ENCODE data around the gene SLC4A11. TPM values are rescaled to one million over a fixed set of nuclear protein-coding genes. Genes with fewer than 3 reads are reported as not detected.

The SLC4A11 gene
- total RNA-seq, 1 donor from 2014 or later: 6.6 TPM

DNA sequence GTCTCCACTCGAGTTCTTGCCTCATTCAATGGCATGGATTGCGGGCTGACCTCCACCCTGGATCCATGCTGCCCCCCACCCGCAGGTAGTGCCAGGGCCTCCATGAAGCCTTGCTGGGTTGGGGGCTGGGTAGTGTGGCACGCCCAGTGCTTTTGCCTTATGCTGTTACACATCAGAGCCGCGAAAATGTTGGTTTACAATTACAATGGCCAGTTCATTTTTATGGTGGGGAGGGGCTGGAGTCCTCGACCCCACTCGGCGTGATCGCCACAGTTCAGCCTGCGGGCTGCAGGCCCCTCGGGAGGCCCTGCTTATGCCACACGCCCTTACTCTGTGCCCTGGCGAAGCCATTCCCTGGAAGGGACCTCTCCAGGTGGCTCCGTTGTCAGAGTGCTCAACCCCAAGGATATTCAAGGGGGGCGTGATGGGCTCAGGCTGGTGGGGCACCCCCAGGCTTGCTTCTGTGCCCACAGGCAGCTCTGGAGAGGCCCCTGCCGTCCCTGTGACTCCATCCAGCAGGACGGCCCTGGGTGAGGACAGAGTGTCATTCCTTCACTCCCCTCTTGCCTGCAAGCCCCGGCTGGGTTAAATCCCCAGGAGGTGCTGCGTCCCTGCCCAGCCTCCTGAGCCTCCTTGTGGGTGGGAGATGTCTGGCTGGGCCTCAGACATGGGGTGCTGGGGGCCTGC is 14.9 kb downstream of the SLC4A11 start:
- Histone ChIP-seq H4K20me1 (ENCODE audit: insufficient read depth, low read length) (no peaks in the 10 kb centered on the region), H3K4me1 (ENCODE audit: insufficient read depth, low read length) (no peaks in the 10 kb centered on the region), H3K27ac (ENCODE audit: low read depth, low read length) (no peak overlapping the region), H3K36me3 (ENCODE audit: insufficient read depth, low read length) (peaks cover 6% of the 10 kb centered on the region), H3K9me3 (ENCODE audit: insufficient read depth, low read depth, low read length) (no peaks in the 10 kb centered on the region), H3K27me3 (ENCODE audit: insufficient read depth, low read length) (no peaks in the 10 kb centered on the region), H3K4me2 (ENCODE audit: low read length) (no peak overlapping the region), H3K9ac (ENCODE audit: low read length) (no peak overlapping the region), H2AFZ (ENCODE audit: low read depth, low read length) (no peak overlapping the region), H3K79me2 (ENCODE audit: insufficient read depth, low read length) (no peaks in the 10 kb centered on the region), H3K4me3 (ENCODE audit: insufficient read depth, low read depth, low read length) (no peak overlapping the region)
- peaks cover 6% of the 10 kb centered on the region for H3K36me3 Mint-ChIP-seq (ENCODE audit: low read depth, unreplicated experiment)
- DNase-seq (ENCODE audit: low read depth) (no peak), FAIRE-seq (no peak)
- H3K27me3 Mint-ChIP-seq (ENCODE audit: low read depth, unreplicated experiment): no peaks in the 10 kb centered on the region
- no peaks in the 10 kb centered on the region for H3K9me3 Mint-ChIP-seq (ENCODE audit: unreplicated experiment)
- no peak overlapping the region for H3K4me3 Mint-ChIP-seq (ENCODE audit: unreplicated experiment)
- no peak overlapping the region for H3K27ac Mint-ChIP-seq (ENCODE audit: unreplicated experiment)
- TF ChIP-seq, protein P1, sequence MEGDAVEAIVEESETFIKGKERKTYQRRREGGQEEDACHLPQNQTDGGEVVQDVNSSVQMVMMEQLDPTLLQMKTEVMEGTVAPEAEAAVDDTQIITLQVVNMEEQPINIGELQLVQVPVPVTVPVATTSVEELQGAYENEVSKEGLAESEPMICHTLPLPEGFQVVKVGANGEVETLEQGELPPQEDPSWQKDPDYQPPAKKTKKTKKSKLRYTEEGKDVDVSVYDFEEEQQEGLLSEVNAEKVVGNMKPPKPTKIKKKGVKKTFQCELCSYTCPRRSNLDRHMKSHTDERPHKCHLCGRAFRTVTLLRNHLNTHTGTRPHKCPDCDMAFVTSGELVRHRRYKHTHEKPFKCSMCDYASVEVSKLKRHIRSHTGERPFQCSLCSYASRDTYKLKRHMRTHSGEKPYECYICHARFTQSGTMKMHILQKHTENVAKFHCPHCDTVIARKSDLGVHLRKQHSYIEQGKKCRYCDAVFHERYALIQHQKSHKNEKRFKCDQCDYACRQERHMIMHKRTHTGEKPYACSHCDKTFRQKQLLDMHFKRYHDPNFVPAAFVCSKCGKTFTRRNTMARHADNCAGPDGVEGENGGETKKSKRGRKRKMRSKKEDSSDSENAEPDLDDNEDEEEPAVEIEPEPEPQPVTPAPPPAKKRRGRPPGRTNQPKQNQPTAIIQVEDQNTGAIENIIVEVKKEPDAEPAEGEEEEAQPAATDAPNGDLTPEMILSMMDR (IDR thresholded peaks at IDR 0.05; ENCODE audit: insufficient read depth, low read depth, low read length): no peak
- TF ChIP-seq EZH2 (IDR thresholded peaks at IDR 0.05; ENCODE audit: insufficient read depth, low read length): no peak
- H3K4me1 Mint-ChIP-seq (ENCODE audit: low read depth, unreplicated experiment): peaks cover 15% of the 10 kb centered on the region

DNA sequence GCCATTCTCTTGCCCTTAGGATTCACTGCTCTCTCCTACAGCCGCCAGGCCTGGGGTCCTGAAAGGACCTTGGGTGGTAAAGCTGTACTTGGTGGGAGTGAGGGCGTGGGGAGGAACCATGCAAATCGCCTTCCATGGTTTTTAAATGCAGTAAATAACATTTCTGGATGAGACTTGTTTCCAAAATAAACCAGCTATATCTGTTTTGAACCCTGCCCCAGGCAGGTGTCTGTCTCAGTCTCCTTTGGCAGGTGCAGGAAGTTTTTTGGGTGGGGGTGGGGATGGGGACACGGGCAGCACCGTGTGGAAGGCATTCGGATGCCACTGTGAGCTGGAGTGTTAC is 15.4 kb downstream of the SLC4A11 start:
- Mint-ChIP-seq H3K9me3 (ENCODE audit: unreplicated experiment) (no peaks in the 10 kb centered on the region), H3K4me1 (ENCODE audit: low read depth, unreplicated experiment) (peaks cover 15% of the 10 kb centered on the region), H3K27me3 (ENCODE audit: low read depth, unreplicated experiment) (no peaks in the 10 kb centered on the region), H3K4me3 (ENCODE audit: unreplicated experiment) (no peak overlapping the region), H3K36me3 (ENCODE audit: low read depth, unreplicated experiment) (peaks cover 6% of the 10 kb centered on the region), H3K27ac (ENCODE audit: unreplicated experiment) (no peak overlapping the region)
- Histone ChIP-seq H3K27ac (ENCODE audit: low read depth, low read length) (no peak overlapping the region), H3K4me2 (ENCODE audit: low read length) (no peak overlapping the region), H2AFZ (ENCODE audit: low read depth, low read length) (no peak overlapping the region), H3K4me3 (ENCODE audit: insufficient read depth, low read depth, low read length) (no peak overlapping the region), H3K36me3 (ENCODE audit: insufficient read depth, low read length) (peaks cover 6% of the 10 kb centered on the region), H4K20me1 (ENCODE audit: insufficient read depth, low read length) (peaks cover 4% of the 10 kb centered on the region), H3K4me1 (ENCODE audit: insufficient read depth, low read length) (no peaks in the 10 kb centered on the region), H3K27me3 (ENCODE audit: insufficient read depth, low read length) (no peaks in the 10 kb centered on the region), H3K9me3 (ENCODE audit: insufficient read depth, low read depth, low read length) (no peaks in the 10 kb centered on the region), H3K9ac (ENCODE audit: low read length) (no peak overlapping the region), H3K79me2 (ENCODE audit: insufficient read depth, low read length) (no peaks in the 10 kb centered on the region)
- no peak for TF ChIP-seq EZH2 (IDR thresholded peaks at IDR 0.05; ENCODE audit: insufficient read depth, low read length)
- TF ChIP-seq, protein P1 (IDR thresholded peaks at IDR 0.05; ENCODE audit: insufficient read depth, low read depth, low read length): no peak
- no peak for DNase-seq (ENCODE audit: low read depth)
- no peak for FAIRE-seq
